OCI-LY1 (cell line): Measurements from ENCODE around the gene NME9.

ENCODE experiments used
- CTCF ChIP-seq: fragments of 200-600 bp; sonication (generic), shearing (Covaris generic); IDR thresholded peaks from 2 replicates; pipeline ENCODE4 v1.5.1; 2017; ENCODE audit warnings: mild to moderate bottlenecking, antibody characterized with exemption, low read length, moderate library complexity, mixed read lengths
- EZH2 ChIP-seq: fragments of 200-600 bp; sonication (generic), shearing (Covaris generic); IDR thresholded peaks from 2 replicates; pipeline ENCODE4 v1.8.0; 2017; ENCODE audit warnings: borderline replicate concordance, mixed run types, mild to moderate bottlenecking, antibody characterized with exemption, low read length, moderate library complexity, mixed read lengths

- no peak for TF ChIP-seq EZH2
- no peak for TF ChIP-seq CTCF
Observed at GRCh38 chr3:138362538-138362937, 32.9 kb upstream of the NME9 start.
